ENCODE results near the gene SULT1C2.
"Not testable (repeated sequence)": the region's sequence is repeated elsewhere in the genome, so short reads cannot be mapped to it uniquely, and the experiment has no call there.

SULT1C2 gene

DNA sequence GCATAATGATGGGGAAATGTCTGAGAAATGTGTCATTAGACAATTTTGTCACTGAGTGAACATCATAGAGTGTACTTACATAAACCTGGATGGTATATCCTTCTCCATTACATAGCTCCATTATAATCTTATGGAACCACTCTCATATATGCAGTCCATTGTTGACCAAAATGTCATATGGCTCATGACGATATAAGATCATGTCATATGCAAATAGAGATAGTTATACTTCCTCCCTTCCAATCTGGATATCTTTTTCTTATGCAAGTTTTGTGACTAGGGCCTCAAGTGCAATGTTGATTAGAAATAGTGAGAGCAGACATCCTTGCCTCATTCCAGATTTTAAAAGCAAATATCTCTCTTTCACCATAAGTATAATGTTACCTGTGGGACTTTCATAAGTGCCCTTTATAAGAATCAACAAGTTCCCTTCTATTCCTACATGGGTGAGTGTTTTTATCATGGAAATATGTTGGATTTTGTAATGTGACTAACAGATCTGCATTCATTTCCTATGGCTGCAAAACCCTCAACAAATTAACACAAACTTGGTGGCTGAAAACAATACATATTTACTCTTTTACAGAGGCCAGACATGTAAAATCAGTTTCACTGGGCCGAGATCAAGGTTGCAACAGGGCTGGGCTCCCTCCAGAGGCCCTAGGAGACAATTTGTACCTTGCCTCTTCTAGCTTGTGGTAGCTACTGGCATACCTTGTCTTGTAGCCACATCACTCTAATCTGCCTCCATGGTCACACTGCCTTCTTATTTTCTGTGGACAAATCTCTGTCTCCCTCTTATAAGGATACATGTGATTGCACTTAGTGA, 67.4 kb downstream of the SULT1C2 start:
- DNase-seq = no peak

DNA sequence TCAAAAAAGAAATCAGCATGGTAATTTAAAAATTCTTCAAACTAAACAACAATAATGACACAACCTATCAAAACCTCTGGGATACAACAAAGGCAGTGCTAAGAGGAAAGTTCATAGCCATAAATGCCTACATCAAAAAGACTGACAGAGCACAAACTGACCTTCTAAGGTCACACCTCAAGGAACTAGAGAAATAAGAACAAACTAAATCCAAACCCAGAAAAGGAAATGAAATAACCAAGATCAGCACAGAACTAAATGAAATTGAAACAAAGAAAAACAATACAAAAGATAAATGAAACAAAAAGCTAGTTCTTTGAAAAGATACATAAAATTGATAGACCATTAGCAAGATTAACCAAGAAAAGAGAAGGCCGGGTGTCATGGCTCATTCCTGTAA, 70.6 kb downstream of the SULT1C2 start:
- DNase-seq = not testable (repeated sequence)

All from activated CD8-positive, alpha-beta memory T cell treated with anti-CD3 and anti-CD28 coated beads, Interleukin-2, amount 50 U/mL, for 48 hours (primary cell).